ENCODE data around the gene NRDE2.
"Not testable (repeated sequence)": the region's sequence is repeated elsewhere in the genome, so short reads cannot be mapped to it uniquely, and the experiment has no call there.

The NRDE2 gene

DNA sequence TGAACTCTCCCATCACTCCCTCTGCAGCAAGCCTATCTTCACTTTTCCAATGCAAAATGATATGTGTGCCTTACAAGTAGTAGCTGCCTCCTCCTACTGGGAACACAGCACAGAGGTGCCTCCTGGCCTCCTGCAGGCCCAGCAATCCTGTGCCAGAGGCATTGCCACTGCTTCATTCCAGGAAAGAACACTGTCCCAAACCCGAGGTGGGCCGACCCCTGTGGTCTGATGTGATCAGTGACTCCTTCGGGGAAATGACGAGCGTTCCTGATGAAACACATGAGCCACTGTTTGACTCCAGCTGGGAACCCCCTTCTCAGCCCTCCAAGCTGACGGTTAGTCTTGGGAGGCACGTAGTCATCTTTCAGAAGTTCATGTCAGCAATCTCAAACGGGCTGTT, 55.9 kb downstream of the NRDE2 start:
- H3K4me1 Mint-ChIP-seq (ENCODE audit: low read depth): peaks cover 16% of the 10 kb centered on the region
- peaks cover 50% of the 10 kb centered on the region for H3K36me3 Mint-ChIP-seq (ENCODE audit: low read depth)
- no peak overlapping the region for H3K27ac Mint-ChIP-seq
- no peaks in the 10 kb centered on the region for H3K9me3 Mint-ChIP-seq
- no peaks in the 10 kb centered on the region for H3K27me3 Mint-ChIP-seq
- H3K4me3 Mint-ChIP-seq: no peak overlapping the region

DNA sequence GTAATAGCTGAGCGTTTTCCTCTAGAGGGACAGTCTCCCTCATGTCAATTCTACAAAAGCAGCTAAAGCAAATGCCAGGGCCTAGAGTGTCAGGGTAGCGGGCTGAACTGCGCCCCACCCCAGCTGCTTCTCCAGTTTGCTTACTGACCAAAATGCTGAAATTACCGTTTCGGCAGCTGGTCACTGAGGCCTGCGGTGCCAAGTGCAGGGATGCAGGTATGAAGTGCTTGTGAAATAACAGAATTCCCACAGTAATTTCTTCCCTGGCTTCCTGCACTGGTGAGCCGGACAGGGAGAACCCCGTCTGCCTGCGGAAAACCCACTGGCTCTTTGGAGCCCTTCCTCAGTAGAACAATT, 56.3 kb downstream of the NRDE2 start:
- no peaks in the 10 kb centered on the region for H3K27me3 Mint-ChIP-seq
- no peaks in the 10 kb centered on the region for H3K9me3 Mint-ChIP-seq
- H3K4me3 Mint-ChIP-seq: no peak overlapping the region
- peaks cover 53% of the 10 kb centered on the region for H3K36me3 Mint-ChIP-seq (ENCODE audit: low read depth)
- H3K27ac Mint-ChIP-seq: peak overlapping the region; percentile 92
- H3K4me1 Mint-ChIP-seq (ENCODE audit: low read depth): peaks cover 16% of the 10 kb centered on the region

DNA sequence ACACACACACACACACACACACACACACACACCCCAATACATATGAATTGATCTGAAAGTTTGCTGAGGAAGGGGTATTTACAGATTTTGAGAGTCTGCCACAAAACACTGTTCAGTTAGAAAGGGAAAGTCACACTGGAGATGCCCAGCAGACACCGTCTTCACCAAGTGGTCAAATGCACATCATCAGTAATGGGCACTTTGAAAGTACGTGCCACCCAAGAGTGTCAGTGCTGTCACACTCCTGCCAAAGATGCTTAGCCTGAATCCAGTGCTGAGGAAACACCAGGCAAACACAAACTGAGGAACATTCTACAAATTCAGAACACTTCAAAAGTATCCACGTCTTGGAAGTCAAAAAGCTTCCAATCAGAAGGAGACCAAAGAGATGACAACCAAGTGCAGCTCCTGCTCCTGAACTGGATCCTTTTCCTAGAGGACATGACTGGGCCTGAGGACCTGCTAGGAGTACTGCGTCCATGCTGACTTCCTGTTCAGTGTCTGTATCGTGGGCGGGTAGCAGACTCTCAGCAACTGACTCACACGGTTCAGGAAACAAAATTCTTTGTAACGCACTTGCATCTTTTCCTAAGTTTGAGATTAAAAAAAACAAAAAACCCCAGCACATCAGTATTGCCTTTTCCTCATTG, 56.8 kb downstream of the NRDE2 start:
- H3K27ac Mint-ChIP-seq: peak overlapping the region; percentile 92
- H3K4me1 Mint-ChIP-seq (ENCODE audit: low read depth): peaks cover 16% of the 10 kb centered on the region
- H3K27me3 Mint-ChIP-seq: no peaks in the 10 kb centered on the region
- H3K36me3 Mint-ChIP-seq (ENCODE audit: low read depth): peaks cover 58% of the 10 kb centered on the region
- H3K4me3 Mint-ChIP-seq: no peak overlapping the region
- H3K9me3 Mint-ChIP-seq: no peaks in the 10 kb centered on the region

DNA sequence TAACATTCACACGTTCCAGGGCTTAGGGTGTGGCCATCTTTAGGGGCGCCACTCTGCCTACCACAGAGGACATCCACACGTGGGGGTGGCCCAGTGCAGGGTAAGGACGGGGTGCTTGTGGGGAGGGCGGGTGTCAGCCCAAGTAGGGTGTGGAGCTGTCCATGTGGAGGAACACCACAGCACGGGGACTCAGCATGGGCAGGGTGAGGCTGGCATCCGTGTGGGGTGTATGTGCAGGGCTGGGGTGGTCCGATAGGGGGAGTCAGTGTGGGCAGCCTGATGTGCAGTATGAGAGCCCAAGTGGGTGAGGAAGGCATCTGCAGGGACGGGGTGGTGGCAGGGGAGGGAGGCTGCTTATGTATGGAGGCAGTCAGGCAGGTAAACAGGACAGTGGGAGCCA, 57.7 kb downstream of the NRDE2 start:
- no peaks in the 10 kb centered on the region for H3K27me3 Mint-ChIP-seq
- H3K36me3 Mint-ChIP-seq (ENCODE audit: low read depth): peaks cover 68% of the 10 kb centered on the region
- H3K27ac Mint-ChIP-seq: peak overlapping the region; percentile 55
- H3K4me1 Mint-ChIP-seq (ENCODE audit: low read depth): peaks cover 16% of the 10 kb centered on the region
- H3K4me3 Mint-ChIP-seq: no peak overlapping the region
- H3K9me3 Mint-ChIP-seq: no peaks in the 10 kb centered on the region

DNA sequence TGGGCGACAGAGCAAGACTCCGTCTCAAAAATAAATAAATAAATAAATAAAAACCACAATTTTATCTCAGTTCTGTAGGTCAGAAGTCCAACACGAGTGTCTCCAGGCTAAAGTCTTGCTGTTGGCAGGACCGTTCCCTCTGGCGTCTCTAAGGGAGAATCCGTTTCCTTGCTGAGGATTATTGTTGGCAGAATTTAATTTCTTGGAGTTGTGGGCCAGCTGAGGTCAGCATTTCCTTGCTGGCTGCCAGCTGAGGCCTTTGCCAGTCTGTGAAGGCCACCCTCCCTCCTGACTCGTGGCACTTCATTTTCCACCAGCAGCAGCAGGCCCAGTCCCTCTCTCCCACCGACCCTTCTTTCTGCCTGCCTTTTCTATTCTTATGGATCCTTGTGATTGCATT, 58.2 kb downstream of the NRDE2 start:
- Mint-ChIP-seq H3K4me1 (ENCODE audit: low read depth) (peaks cover 16% of the 10 kb centered on the region), H3K9me3 (no peaks in the 10 kb centered on the region), H3K27me3 (no peaks in the 10 kb centered on the region), H3K4me3 (no peak overlapping the region), H3K27ac (no peak overlapping the region), H3K36me3 (ENCODE audit: low read depth) (peaks cover 68% of the 10 kb centered on the region)

DNA sequence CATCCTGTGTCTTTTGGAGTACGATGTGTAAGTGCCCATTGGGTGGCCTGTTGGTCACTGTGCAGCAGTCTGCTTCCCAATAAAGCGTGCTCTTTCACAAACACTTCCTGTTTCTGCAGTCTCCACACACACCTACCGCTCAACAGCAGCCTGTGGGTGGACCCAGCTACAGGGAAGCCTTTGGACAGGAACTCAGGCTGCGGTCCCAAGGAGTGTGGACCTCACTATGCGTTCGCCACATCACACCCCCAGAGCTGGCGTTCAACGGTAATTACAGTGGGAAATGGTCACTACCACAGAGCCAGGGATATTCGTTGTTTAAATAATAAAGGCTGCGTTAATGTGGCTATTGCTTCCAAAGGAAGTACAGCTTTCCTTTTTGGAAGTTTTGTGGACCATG, 59.2 kb downstream of the NRDE2 start:
- H3K36me3 Mint-ChIP-seq (ENCODE audit: low read depth): peaks cover 71% of the 10 kb centered on the region
- no peak overlapping the region for H3K27ac Mint-ChIP-seq
- no peaks in the 10 kb centered on the region for H3K27me3 Mint-ChIP-seq
- H3K4me1 Mint-ChIP-seq (ENCODE audit: low read depth): peaks cover 16% of the 10 kb centered on the region
- no peak overlapping the region for H3K4me3 Mint-ChIP-seq
- no peaks in the 10 kb centered on the region for H3K9me3 Mint-ChIP-seq

DNA sequence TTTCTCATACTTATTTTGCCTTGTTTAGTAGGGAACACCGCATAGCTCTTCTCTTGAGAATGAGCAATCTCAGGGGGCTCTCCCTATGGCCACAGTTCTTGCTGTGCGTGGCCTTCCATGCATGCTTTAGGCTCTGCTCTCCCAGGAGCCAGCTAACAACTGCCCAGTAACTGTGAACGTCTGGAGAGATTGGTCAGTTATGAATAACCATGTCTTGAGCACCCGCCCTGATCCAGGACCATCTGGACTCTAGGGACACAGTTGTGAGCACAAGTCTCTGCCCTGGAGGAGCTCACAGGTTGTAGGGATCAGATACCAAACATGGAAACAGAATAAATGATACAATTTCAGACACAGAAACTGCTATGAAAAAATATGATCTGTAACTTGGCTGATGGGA, 63.3 kb downstream of the NRDE2 start:
- Mint-ChIP-seq H3K4me3 (no peak overlapping the region), H3K27ac (peak overlapping the region; percentile 14), H3K4me1 (ENCODE audit: low read depth) (no peaks in the 10 kb centered on the region), H3K36me3 (ENCODE audit: low read depth) (peaks cover 77% of the 10 kb centered on the region), H3K9me3 (no peaks in the 10 kb centered on the region), H3K27me3 (no peaks in the 10 kb centered on the region)

DNA sequence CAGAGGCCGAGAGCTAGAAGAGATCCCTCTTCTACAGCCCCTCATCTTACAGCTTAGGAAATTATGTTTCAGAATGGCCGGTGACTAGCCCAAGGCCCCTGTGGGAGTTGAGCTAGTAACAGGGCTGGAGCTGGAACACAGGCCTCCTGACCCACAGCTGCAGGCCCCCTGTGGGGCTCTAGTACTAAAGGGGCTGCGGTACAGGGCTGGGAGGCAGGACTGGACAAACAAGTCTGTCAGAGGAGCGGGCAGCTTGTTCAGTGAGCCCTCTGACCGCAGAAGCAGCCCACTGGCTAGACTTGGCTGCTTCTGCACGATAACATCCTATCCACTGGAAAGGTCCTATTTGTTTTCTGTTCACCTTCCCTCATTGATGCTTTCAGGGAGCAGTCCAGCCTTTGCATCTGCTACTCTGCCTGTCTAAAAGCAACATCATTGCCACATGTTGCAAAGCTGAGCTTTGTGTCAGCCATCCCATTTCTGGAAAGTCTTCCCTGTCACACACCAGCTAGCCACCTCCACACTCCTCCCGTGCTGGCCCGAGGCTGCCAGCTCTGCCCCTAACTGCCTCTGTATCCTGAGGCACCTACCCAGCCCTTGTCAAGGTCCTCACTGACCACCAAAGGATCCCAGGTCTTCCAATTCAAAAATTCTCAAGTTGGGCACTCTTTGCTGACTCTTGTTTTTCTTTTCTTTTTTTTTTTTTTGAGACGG, 65.1 kb downstream of the NRDE2 start:
- no peaks in the 10 kb centered on the region for H3K9me3 Mint-ChIP-seq

DNA sequence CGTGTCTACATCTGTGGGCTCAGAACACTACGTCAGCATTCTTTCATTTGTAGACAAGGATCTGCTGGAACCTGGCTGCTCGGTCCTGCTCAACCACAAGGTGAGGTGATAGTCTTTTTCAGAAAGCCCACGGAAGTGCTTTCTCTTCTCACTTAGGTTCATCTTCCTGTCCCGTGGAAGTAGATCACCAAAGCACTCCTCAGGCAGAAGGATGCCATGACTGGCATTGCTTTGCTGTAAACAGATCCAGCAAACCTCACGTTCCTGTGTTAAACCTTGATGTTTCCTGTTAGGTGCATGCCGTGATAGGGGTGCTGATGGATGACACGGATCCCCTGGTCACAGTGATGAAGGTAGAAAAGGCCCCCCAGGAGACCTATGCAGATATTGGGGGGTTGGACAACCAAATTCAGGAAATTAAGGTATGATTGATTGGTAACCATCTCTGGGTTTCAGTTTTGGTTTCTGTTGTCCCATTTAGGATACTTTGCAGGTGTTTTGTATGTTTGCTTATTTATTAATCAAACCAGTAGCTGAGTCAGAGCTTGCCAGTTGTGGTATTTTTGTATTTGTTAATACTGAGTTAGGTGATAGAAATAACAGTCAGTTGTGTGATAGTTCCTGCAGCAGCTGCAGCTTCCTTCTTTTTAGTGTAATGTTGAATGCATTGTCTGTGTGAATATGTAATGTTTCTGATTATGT, 67.8 kb downstream of the NRDE2 start:
- Mint-ChIP-seq H3K36me3 (ENCODE audit: low read depth) (peaks cover 60% of the 10 kb centered on the region), H3K9me3 (no peaks in the 10 kb centered on the region), H3K27ac (peak overlapping the region; percentile 77), H3K4me1 (ENCODE audit: low read depth) (peaks cover 3% of the 10 kb centered on the region), H3K27me3 (no peaks in the 10 kb centered on the region), H3K4me3 (no peak overlapping the region)

More for the DNA sequence above, 65.1 kb downstream of the NRDE2 start:
- Mint-ChIP-seq H3K4me1 (ENCODE audit: low read depth) (no peaks in the 10 kb centered on the region), H3K4me3 (no peak overlapping the region), H3K27me3 (no peaks in the 10 kb centered on the region), H3K36me3 (ENCODE audit: low read depth) (peaks cover 67% of the 10 kb centered on the region), H3K27ac (no peak overlapping the region)

DNA sequence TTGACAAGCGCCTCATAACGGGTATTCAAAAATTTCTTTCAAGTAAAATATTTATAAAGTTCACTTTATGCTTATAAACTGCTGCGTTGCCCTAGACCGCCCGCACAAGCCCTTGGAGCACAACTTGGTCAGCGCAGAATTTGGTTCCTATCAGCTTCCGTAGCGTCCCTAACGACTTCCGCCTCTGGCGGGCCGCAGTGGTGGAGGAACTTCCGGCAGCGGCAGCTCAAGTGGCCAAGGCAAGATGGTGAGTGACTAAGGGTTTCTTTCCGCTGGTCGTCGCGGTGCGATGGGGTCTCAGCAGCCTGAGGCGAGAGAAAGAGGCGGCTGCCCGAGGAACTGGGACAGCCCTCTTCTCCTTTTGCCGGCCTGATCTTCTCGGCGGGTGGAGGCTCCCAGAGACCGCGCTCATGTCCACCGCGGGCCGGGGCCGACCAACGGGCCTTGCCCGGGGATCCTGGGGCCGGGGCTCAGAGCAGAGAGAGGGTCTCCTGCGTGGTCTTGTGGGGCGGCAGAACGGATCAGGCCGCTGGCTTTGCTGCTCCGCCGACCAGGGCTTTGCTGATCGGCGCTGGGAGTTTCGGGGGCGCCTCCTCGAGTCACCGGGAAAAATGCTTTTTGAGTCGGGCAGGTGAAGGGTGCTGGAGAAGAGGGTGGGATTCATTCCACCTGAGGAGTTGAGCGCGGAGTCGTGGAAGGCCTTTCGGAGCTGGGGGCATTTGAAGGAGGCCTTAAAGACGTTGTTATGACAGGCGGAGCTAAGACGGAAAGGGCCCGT, 75.2 kb downstream of the NRDE2 start, which contains the start of gene PSMC1:
Gene PSMC1 (plus strand): TSS at position 200 of the 778 bp plus-strand sequence. CDS start 45 bp downstream, at position 245.
- peak within 1 kb of the TSS; percentile 97 for H3K27ac Mint-ChIP-seq
- H3K9me3 Mint-ChIP-seq: peaks cover 5% of the 10 kb centered on the region
- peaks cover 33% of the 10 kb centered on the region for H3K4me1 Mint-ChIP-seq (ENCODE audit: low read depth)
- peak within 1 kb of the TSS; percentile 91 for H3K4me3 Mint-ChIP-seq
- H3K36me3 Mint-ChIP-seq (ENCODE audit: low read depth): peaks cover 39% of the 10 kb centered on the region
- H3K27me3 Mint-ChIP-seq: peaks cover 9% of the 10 kb centered on the region

DNA sequence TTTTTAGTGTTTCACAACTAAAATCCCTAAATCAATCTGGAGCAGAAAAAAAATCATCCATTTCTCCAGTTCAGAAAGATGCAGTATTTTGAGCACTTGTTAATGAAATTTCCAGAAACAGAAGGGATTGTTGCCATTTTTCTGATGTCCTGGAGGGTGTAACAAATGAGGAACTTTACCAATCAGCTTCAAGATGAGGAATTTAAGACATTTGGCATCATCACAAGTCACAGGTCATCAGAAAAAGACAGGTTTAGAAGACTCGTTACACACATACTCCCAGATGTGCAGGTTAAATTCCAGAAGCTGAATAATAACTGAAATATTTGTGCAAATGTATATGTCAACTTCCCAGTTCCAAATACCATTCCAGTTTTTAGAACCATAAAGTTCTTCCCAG, 75.9 kb downstream of the NRDE2 start:
- Mint-ChIP-seq H3K4me3 (peak overlapping the region; percentile 91), H3K9me3 (peaks cover 5% of the 10 kb centered on the region), H3K27ac (peak overlapping the region; percentile 26), H3K36me3 (ENCODE audit: low read depth) (peaks cover 32% of the 10 kb centered on the region), H3K4me1 (ENCODE audit: low read depth) (peaks cover 33% of the 10 kb centered on the region), H3K27me3 (peaks cover 9% of the 10 kb centered on the region)

DNA sequence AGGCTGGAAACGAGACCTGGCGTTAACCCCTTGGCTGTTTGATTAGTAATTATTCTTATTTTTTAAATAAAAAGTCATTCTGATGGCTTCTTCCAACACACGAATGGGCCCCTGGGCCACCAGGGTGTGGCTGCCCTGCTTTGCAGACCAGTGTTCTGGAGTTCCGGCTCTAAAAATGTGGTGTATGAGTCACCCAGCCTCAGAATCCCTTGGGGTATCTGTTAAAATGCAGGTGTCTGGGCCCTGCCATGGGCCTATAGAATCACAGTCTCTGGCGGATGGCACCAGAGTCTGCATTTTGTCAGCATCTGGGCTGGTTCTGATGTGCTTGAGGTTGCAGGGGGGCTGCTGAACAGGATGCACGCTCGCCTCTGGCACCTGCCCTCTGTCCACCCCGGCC, 77.9 kb downstream of the NRDE2 start:
- no peak overlapping the region for H3K27ac Mint-ChIP-seq
- peaks cover 30% of the 10 kb centered on the region for H3K4me1 Mint-ChIP-seq (ENCODE audit: low read depth)
- H3K4me3 Mint-ChIP-seq: no peak overlapping the region
- H3K36me3 Mint-ChIP-seq (ENCODE audit: low read depth): peaks cover 18% of the 10 kb centered on the region
- peaks cover 9% of the 10 kb centered on the region for H3K27me3 Mint-ChIP-seq
- peaks cover 5% of the 10 kb centered on the region for H3K9me3 Mint-ChIP-seq

DNA sequence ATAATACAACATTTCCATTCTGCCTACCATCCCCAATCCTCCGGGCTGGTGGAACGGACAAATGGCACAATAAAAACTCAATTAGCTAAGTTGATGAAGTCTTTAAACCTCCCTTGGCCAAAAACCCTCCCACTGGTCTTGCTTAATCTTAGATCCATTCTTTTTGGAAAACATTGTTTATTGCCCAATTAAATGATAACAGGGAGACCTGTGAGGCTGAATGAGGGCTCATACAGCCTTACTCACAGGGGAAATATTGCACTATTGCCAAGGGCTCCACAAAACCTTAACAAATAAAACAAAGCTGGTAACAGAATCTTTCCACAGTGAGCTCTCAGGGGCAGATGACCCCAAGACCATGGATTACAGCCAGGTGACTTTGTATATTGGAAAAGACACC, 83.1 kb downstream of the NRDE2 start:
- Mint-ChIP-seq H3K27ac (no peak overlapping the region), H3K4me1 (ENCODE audit: low read depth) (no peaks in the 10 kb centered on the region), H3K9me3 (peaks cover 6% of the 10 kb centered on the region), H3K4me3 (no peak overlapping the region), H3K36me3 (ENCODE audit: low read depth) (no peaks in the 10 kb centered on the region), H3K27me3 (peaks cover 27% of the 10 kb centered on the region)

DNA sequence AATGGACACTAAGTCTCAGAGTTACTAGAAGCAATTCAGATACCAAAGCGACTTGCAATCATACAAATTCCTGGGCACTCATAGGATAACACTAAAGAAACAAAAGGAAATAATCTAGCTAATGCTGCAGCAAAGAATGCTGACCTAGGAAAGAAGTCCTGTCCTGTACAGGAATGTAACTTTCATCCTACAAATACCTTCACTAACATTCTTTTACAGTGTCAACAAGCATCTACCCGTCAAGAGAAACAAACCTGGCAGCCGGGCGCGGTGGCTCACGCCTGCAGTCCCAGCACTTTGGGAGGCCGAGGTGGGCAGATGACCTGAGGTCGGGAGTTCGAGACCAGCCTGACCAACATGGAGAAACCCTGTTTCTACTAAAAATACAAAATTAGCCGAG, 84.3 kb downstream of the NRDE2 start:
- H3K27me3 Mint-ChIP-seq: peaks cover 23% of the 10 kb centered on the region
- not testable (repeated sequence) for H3K27ac Mint-ChIP-seq; H3K36me3 Mint-ChIP-seq (ENCODE audit: low read depth); H3K9me3 Mint-ChIP-seq; H3K4me3 Mint-ChIP-seq; H3K4me1 Mint-ChIP-seq (ENCODE audit: low read depth)

DNA sequence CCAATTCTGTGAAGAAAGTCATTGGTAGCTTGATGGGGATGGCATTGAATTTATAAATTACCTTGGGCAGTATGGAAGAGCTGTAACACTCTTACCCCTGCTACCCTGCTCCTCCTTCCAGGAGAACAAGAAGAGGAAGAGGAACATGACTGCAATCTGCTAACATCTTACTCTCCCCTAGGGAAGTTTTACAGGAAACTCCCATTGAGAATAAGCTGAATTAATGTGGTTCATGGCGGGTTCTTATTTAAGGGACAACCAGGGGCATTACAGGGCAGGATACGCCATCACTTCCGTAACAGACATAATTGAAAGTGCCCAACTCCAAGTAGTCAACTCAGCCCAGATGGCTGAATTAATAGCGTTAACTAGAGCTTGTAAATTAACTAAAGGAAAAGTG, 84.8 kb downstream of the NRDE2 start:
- no peak overlapping the region for H3K4me3 Mint-ChIP-seq
- H3K4me1 Mint-ChIP-seq (ENCODE audit: low read depth): no peaks in the 10 kb centered on the region
- no peaks in the 10 kb centered on the region for H3K36me3 Mint-ChIP-seq (ENCODE audit: low read depth)
- peaks cover 18% of the 10 kb centered on the region for H3K27me3 Mint-ChIP-seq
- peaks cover 6% of the 10 kb centered on the region for H3K9me3 Mint-ChIP-seq
- H3K27ac Mint-ChIP-seq: no peak overlapping the region
